ENCODE results near the gene ACP5. TPM values are rescaled to one million over a fixed set of nuclear protein-coding genes. Genes with fewer than 3 reads are reported as not detected.

ACP5 gene
- total RNA-seq, 1 donor from 2014 or later = 8.8 TPM

GRCh38 chr19:11547929-11548700 is 29.3 kb downstream of the ACP5 start:
- DNase-seq = no peak

GRCh38 chr19:11541238-11541637 is 36.2 kb downstream of the ACP5 start:
- DNase-seq = no peak

GRCh38 chr19:11540645-11541044 is 36.8 kb downstream of the ACP5 start:
- no peak for DNase-seq

GRCh38 chr19:11539495-11540365 is 37.7 kb downstream of the ACP5 start:
- no peak for DNase-seq

GRCh38 chr19:11538232-11539036 is 39.0 kb downstream of the ACP5 start, which contains the start of gene CNN1:
TSS of gene CNN1 (plus strand) at chr19:11538851. CDS start at chr19:11538928, 77 bp downstream.
- peak; percentile 17 for DNase-seq

- DNase-seq = peak; percentile 90
These were observed 41.5 kb downstream of the ACP5 start for GRCh38 chr19:11535792-11536595.

- DNase-seq = no peak
These were observed 42.5 kb downstream of the ACP5 start for GRCh38 chr19:11534948-11535347.

GRCh38 chr19:11534538-11534937 is 42.9 kb downstream of the ACP5 start:
- DNase-seq = no peak

- peak; percentile 86 for DNase-seq
These were observed 47.0 kb downstream of the ACP5 start for GRCh38 chr19:11530432-11530831.

GRCh38 chr19:11528551-11529341 is 48.7 kb downstream of the ACP5 start, which contains the start of gene ECSIT:
TSS of gene ECSIT (minus strand) at chr19:11529134. CDS start at chr19:11519170, 9,964 bp downstream.
- peak; percentile 99 for DNase-seq

Other genes starting within 250 kb of the ACP5 start
- 55.6 and 65.0 TPM in 2 replicates for gene RAB3D, start 238.0 kb downstream of the ACP5 start, total RNA-seq
- 105 and 267 TPM in 2 replicates for gene TMEM205, start 231.4 kb downstream of the ACP5 start, total RNA-seq
- gene CCDC159, start 231.1 kb downstream of the ACP5 start, total RNA-seq = 7.8 and 10.4 TPM in 2 replicates
- gene PLPPR2, start 222.2 kb downstream of the ACP5 start, total RNA-seq = 8.7 and 14.1 TPM in 2 replicates
- 0.79 and 0.85 TPM in 2 replicates for gene SWSAP1, start 203.0 kb downstream of the ACP5 start, total RNA-seq
- 6.0 and 8.2 TPM in 2 replicates for gene EPOR, start 193.3 kb downstream of the ACP5 start, total RNA-seq
- gene RGL3, start 158.3 kb downstream of the ACP5 start, total RNA-seq = 2.1 and 4.3 TPM in 2 replicates
- gene ODAD3, start 142.5 kb downstream of the ACP5 start, total RNA-seq = 0.05 TPM in 1 of 2 replicates, not detected in the other
- gene PRKCSH, start 142.0 kb downstream of the ACP5 start, total RNA-seq = 117 and 310 TPM in 2 replicates
- gene ELAVL3, start 96.6 kb downstream of the ACP5 start, total RNA-seq = not detected in 2 replicates
- gene ZNF653, start 71.8 kb downstream of the ACP5 start, total RNA-seq = 5.1 and 12.4 TPM in 2 replicates
- 36.8 and 37.6 TPM in 2 replicates for gene ECSIT, start 48.5 kb downstream of the ACP5 start, total RNA-seq
- 0.19 and 1.2 TPM in 2 replicates for gene CNN1, start 38.8 kb downstream of the ACP5 start, total RNA-seq
- gene ELOF1, start 18.4 kb downstream of the ACP5 start, total RNA-seq = 16.9 and 24.5 TPM in 2 replicates
- gene ZNF627, start 19.8 kb upstream of the ACP5 start, total RNA-seq = 20.1 and 28.9 TPM in 2 replicates
- 11.7 and 15.1 TPM in 2 replicates for gene ZNF823, start 161.3 kb upstream of the ACP5 start, total RNA-seq
- gene ZNF441, start 189.4 kb upstream of the ACP5 start, total RNA-seq = 8.0 and 10.4 TPM in 2 replicates
- 1.5 and 1.6 TPM in 2 replicates for gene ZNF491, start 220.9 kb upstream of the ACP5 start, total RNA-seq
- gene ZNF440, start 236.6 kb upstream of the ACP5 start, total RNA-seq = 9.0 and 12.4 TPM in 2 replicates

Measured in dermis blood vessel endothelial cell (primary cell).